GM23248 (cell line): ENCODE data around the gene MSH5. TPM values are rescaled to one million over a fixed set of nuclear protein-coding genes. Genes with fewer than 3 reads are reported as not detected.

Source experiments
- DNase-seq: peaks from one replicate; pipeline ENCODE4 v3.0.0-alpha.2; 2015
- H2AFZ ChIP-seq: fragments of 200-600 bp; sonication (generic); 2 replicates; pipeline ENCODE4 v1.6.1; 2016; ENCODE audit warnings: antibody characterized with exemption
- H3F3A ChIP-seq: fragments of 200-600 bp; sonication (generic); 2 replicates; pipeline ENCODE4 v1.6.1; 2016; ENCODE audit warnings: mild to moderate bottlenecking, antibody characterized with exemption, mixed run types; ENCODE audit not compliant: insufficient read depth
- H3K27ac ChIP-seq: fragments of 200-600 bp; sonication (generic); 2 replicates; pipeline ENCODE4 v1.5.1; 2016; ENCODE audit warnings: mild to moderate bottlenecking
- H3K27me3 ChIP-seq: fragments of 200-600 bp; sonication (generic); replicated peaks from 2 replicates; pipeline ENCODE4 v1.6.1; 2016; ENCODE audit warnings: mild to moderate bottlenecking; ENCODE audit not compliant: insufficient read depth
- H3K36me3 ChIP-seq: fragments of 200-600 bp; sonication (generic); 2 replicates; pipeline ENCODE4 v1.6.1; 2016; ENCODE audit warnings: low read depth, mild to moderate bottlenecking
- H3K4me1 ChIP-seq: fragments of 200-600 bp; sonication (generic); 2 replicates; pipeline ENCODE4 v1.6.1; 2016; ENCODE audit warnings: mild to moderate bottlenecking; ENCODE audit not compliant: insufficient read depth
- H3K4me2 ChIP-seq: fragments of 200-600 bp; sonication (generic); one replicate; pipeline ENCODE4 v1.6.1; 2016; ENCODE audit warnings: mild to moderate bottlenecking; ENCODE audit not compliant: unreplicated experiment
- H3K4me3 ChIP-seq: fragments of 200-600 bp; sonication (generic); 2 replicates; pipeline ENCODE4 v1.5.1; 2016; ENCODE audit warnings: mild to moderate bottlenecking
- H3K79me2 ChIP-seq: fragments of 200-600 bp; sonication (generic); 2 replicates; pipeline ENCODE4 v1.6.1; 2016; ENCODE audit warnings: mild to moderate bottlenecking; ENCODE audit not compliant: insufficient read depth
- H3K9ac ChIP-seq: fragments of 200-600 bp; sonication (generic); 2 replicates; pipeline ENCODE4 v1.6.1; 2016; ENCODE audit warnings: mild to moderate bottlenecking
- H3K9me2 ChIP-seq: fragments of 200-600 bp; sonication (generic); 2 replicates; pipeline ENCODE4 v1.6.1; 2016; ENCODE audit warnings: mixed run types, mild to moderate bottlenecking, moderate library complexity; ENCODE audit not compliant: insufficient read depth
- H3K9me3 ChIP-seq: fragments of 200-600 bp; sonication (generic); one replicate; pipeline ENCODE4 v1.6.1; 2017; ENCODE audit warnings: low read depth
- H4K20me1 ChIP-seq: fragments of 200-600 bp; sonication (generic); 2 replicates; pipeline ENCODE4 v1.6.0; 2016; ENCODE audit not compliant: insufficient read depth
- EZH2 ChIP-seq: fragments of 200-600 bp; sonication (generic); IDR thresholded peaks from 2 replicates; pipeline ENCODE4 v1.6.1; 2018; ENCODE audit warnings: antibody characterized with exemption, mild to moderate bottlenecking; ENCODE audit not compliant: insufficient read depth, poor library complexity, severe bottlenecking
- EZH2phosphoT487 ChIP-seq: fragments of 200-600 bp; sonication (generic); IDR thresholded peaks from 2 replicates; pipeline ENCODE4 v1.6.1; 2018; ENCODE audit warnings: antibody characterized with exemption, moderate library complexity, mild to moderate bottlenecking, low read depth; ENCODE audit not compliant: insufficient read depth
- WGBS, 2 experiments: methylation state at CpG; one replicate each; pipeline ENCODE4 v1.1.6; 2015 to 2017; ENCODE audit warnings: low lambda C conversion rate in 2 of 2, low coverage in 1 of 2; ENCODE audit errors: missing lambda C conversion rate in 2 of 2; 5-methylcytosine and 5-hydroxymethylcytosine counted together
- in situ Hi-C: fragments of 300-500 bp; cut with MboI; formaldehyde crosslinking; loops from 2 replicates; pipeline ENCODE4 v1.15.0; 2020
- polyA plus RNA-seq: library from polyadenylated mRNA; unstranded; fragments of >200 nt; fragmentation: Nextera tagmentation; extraction: Ambion mirVana; gene quantifications from 2 replicates; pipeline ENCODE4 v1.2.1, GENCODE V29; 2016
- total RNA-seq: library from RNA; depleted of rRNA; stranded (reverse); fragments of >200 nt; shearing (Covaris generic); gene quantifications from 2 replicates; pipeline ENCODE4 v1.2.3, GENCODE V29; 2014

MSH5 gene
- total and polyA plus RNA-seq, 2 experiments from 2014 or later = 2.9 to 4.3 TPM

DNA sequence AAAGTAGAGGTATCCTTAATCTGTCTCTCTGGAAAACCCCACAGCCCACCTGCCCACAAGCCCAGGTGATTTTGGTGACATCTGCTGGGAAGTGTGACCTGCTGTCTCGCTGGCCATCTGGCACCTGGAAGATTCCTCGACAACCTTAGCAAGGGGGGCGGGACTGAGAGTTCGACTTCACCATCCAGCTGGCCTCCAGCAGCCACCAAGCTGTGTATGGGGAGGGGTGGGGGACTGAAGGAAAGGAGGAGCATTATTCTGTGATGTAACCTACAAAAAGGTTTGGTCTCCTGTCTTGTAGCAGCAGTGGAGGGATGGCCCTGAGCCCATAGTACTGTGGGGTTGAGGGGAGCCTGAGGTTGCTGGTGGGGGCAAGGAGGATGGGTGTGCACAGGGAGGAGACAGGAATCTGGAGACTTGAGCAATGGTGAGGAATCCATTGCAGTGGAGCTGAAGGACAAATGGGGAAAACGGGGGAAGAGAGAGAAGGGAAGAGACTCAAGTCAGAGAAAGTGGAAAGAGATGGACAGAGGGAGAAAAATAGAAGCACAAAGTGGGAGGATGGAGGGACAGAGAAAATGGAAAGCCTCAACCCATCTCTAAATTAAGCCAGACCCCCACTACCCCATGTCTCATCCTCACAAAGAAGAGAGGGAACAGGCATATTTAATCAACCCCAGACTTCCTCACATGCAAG is 29.1 kb upstream of the MSH5 start:
- H3K4me2 ChIP-seq = no peak overlapping the region
- H3F3A ChIP-seq = no peaks in the 10 kb centered on the region
- WGBS, 2 experiments = 26 to 31% methylated on average over 4 to 5 of the region's 5 CpGs
- in situ Hi-C loops = no loop called here
- no peak overlapping the region for H3K4me3 ChIP-seq
- no peaks in the 10 kb centered on the region for H3K27me3 ChIP-seq
- H3K27ac ChIP-seq = no peak overlapping the region
- no peaks in the 10 kb centered on the region for H4K20me1 ChIP-seq
- H3K9ac ChIP-seq = no peak overlapping the region
- no peaks in the 10 kb centered on the region for H3K79me2 ChIP-seq
- no peaks in the 10 kb centered on the region for H3K9me2 ChIP-seq
- DNase-seq = no peak
- H2AFZ ChIP-seq = no peak overlapping the region
- H3K36me3 ChIP-seq = no peaks in the 10 kb centered on the region
- TF ChIP-seq EZH2 = no peak
- TF ChIP-seq EZH2phosphoT487 = no peak
- no peaks in the 10 kb centered on the region for H3K9me3 ChIP-seq
- no peaks in the 10 kb centered on the region for H3K4me1 ChIP-seq

GRCh38 chr6:31711233-31711632 is 28.6 kb upstream of the MSH5 start:
- H3K27me3 ChIP-seq = no peaks in the 10 kb centered on the region
- H3K27ac ChIP-seq = no peak overlapping the region
- no peaks in the 10 kb centered on the region for H3K9me2 ChIP-seq
- H3K4me3 ChIP-seq = no peak overlapping the region
- no peak overlapping the region for H2AFZ ChIP-seq
- no peaks in the 10 kb centered on the region for H3K36me3 ChIP-seq
- in situ Hi-C loops = no loop called here
- no peaks in the 10 kb centered on the region for H4K20me1 ChIP-seq
- 64 to 72% methylated on average over 7 to 8 of the region's 8 CpGs for WGBS, 2 experiments
- no peaks in the 10 kb centered on the region for H3K79me2 ChIP-seq
- H3K4me2 ChIP-seq = no peak overlapping the region
- H3K9me3 ChIP-seq = no peaks in the 10 kb centered on the region
- no peaks in the 10 kb centered on the region for H3K4me1 ChIP-seq
- no peak overlapping the region for H3K9ac ChIP-seq
- H3F3A ChIP-seq = no peaks in the 10 kb centered on the region
- TF ChIP-seq EZH2phosphoT487 (no peak), EZH2 (no peak)
- no peak for DNase-seq

DNA sequence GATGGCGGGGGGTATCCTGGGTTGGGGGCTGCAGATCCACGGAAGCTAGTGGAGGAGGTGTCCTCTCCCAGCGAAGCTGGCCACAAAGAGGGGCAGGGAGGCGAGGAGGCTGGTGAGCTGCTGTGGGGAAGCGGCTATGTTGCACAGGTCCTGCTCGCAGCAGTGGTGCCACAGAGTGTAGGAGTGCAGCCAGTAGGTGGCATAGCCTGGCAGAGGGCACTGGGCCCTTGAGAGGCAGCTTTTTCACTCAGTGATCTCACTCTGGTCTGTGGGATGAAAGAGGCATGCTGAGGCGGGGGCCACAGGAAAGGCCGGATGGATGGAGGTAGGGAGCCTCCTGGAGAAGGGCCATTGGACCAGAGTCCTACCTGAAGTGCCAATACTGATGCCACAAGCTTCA is 27.5 kb upstream of the MSH5 start:
- Histone ChIP-seq H3K4me1 (no peaks in the 10 kb centered on the region), H3K4me2 (no peak overlapping the region), H3K36me3 (no peaks in the 10 kb centered on the region), H3K4me3 (no peak overlapping the region), H3K27me3 (no peaks in the 10 kb centered on the region), H4K20me1 (no peaks in the 10 kb centered on the region), H3K27ac (no peak overlapping the region), H3F3A (no peaks in the 10 kb centered on the region), H3K9me3 (no peaks in the 10 kb centered on the region), H3K9me2 (no peaks in the 10 kb centered on the region), H3K79me2 (no peaks in the 10 kb centered on the region), H3K9ac (no peak overlapping the region), H2AFZ (no peak overlapping the region)
- in situ Hi-C loops = no loop called here
- no peak for DNase-seq
- WGBS, 2 experiments = 77 to 83% methylated on average over 8 of the region's 8 CpGs
- no peak for TF ChIP-seq EZH2phosphoT487
- no peak for TF ChIP-seq EZH2

- H3K4me1 ChIP-seq = no peaks in the 10 kb centered on the region
- no peaks in the 10 kb centered on the region for H3K79me2 ChIP-seq
- H3K27ac ChIP-seq = no peak overlapping the region
- no peak overlapping the region for H3K4me2 ChIP-seq
- H3K9me3 ChIP-seq = no peaks in the 10 kb centered on the region
- H3K4me3 ChIP-seq = no peak overlapping the region
- H3K27me3 ChIP-seq = no peaks in the 10 kb centered on the region
- TF ChIP-seq EZH2 (no peak), EZH2phosphoT487 (no peak)
- H3F3A ChIP-seq = no peaks in the 10 kb centered on the region
- H2AFZ ChIP-seq = no peak overlapping the region
- H3K36me3 ChIP-seq = no peaks in the 10 kb centered on the region
- no peaks in the 10 kb centered on the region for H3K9me2 ChIP-seq
- no peaks in the 10 kb centered on the region for H4K20me1 ChIP-seq
- no peak for DNase-seq
- WGBS, 2 experiments = 68 to 78% methylated on average over 4 of the region's 4 CpGs
- no peak overlapping the region for H3K9ac ChIP-seq
- in situ Hi-C loops = no loop called here
These were observed 26.3 kb upstream of the MSH5 start for GRCh38 chr6:31713465-31713864.
